K562 (cell line): ENCODE data around the gene BCAS3. TPM values are rescaled to one million over a fixed set of nuclear protein-coding genes. Genes with fewer than 3 reads are reported as not detected.

ENCODE experiments used
- ATAC-seq: fragments of 200-7000 bp; cut with Tn5 transposase; 3 replicates; pipeline ENCODE4 v1.9.1; 2020; ENCODE audit warnings: moderate library complexity
- BruUV-seq: library from RNA; stranded (reverse); fragments of 400-500 nt; replicated peaks from 2 replicates; lab custom pipeline; 2021; lab: Mats Ljungman, UMichigan
- CTCF ChIA-PET: fragments of 300-600 bp; formaldehyde crosslinking; extraction: SDS; loops from one replicate; lab custom pipeline; 2021; ENCODE audit warnings: low intra/inter-chr PET ratio; lab: Yijun Ruan, JAX
- POLR2A ChIA-PET: fragments of 300-600, 350-650 bp; sonication (Branson Sonifier 250); formaldehyde crosslinking; extraction: SDS; loops from one replicate; lab custom pipeline; 2021; ENCODE audit warnings: antibody characterized with exemption, inconsistent platforms; lab: Yijun Ruan, JAX
- DNase-seq, 4 experiments: peaks; one replicate each; pipeline versions ENCODE4 v3.0.0 to v3.0.0-alpha.2; 2011 to 2018; ENCODE audit warnings: low spot score in 3 of 4, mixed read lengths in 3 of 4; ENCODE audit errors: extremely low read depth in 1 of 4
- FAIRE-seq: peaks from 2 replicates; lab custom pipeline; 2011; peaks lifted over from hg19 to GRCh38; lab: Jason Lieb, UNC
- H2AFZ ChIP-seq: 2 replicates; pipeline ENCODE4 v1.6.0; 2011; ENCODE audit warnings: low read depth, low read length, control low read depth, inconsistent platforms
- H3K27ac ChIP-seq: fragments of 200-600 bp; 3 replicates; pipeline ENCODE4 v1.8.0; 2011; ENCODE audit warnings: low read depth, mild to moderate bottlenecking, control low read depth, inconsistent platforms, low read length, moderate library complexity, mixed read lengths; ENCODE audit errors: extremely low read depth
- H3K27me3 ChIP-seq, 2 experiments: fragments of 300-600 bp in 1 of 2; 2 replicates in 1 of 2; 3 replicates in 1 of 2; pipeline versions ENCODE4 v1.6.0 to v1.8.0; 2011; ENCODE audit warnings: inconsistent platforms in 2 of 2, low read length in 2 of 2, mild to moderate bottlenecking in 1 of 2, mixed read lengths in 1 of 2, moderate library complexity in 1 of 2; ENCODE audit not compliant: control insufficient read depth in 2 of 2, insufficient read depth in 2 of 2
- H3K36me3 ChIP-seq: fragments of 300-600 bp; 3 replicates; pipeline ENCODE4 v1.8.0; 2011; ENCODE audit warnings: mild to moderate bottlenecking, low read length, inconsistent platforms; ENCODE audit not compliant: control insufficient read depth, insufficient read depth
- H3K4me1 ChIP-seq, 2 experiments: fragments of 200-600 bp in 1 of 2; replicated peaks in 1 of 2; 2 replicates in 1 of 2; 3 replicates in 1 of 2; pipeline versions ENCODE4 v1.5.1 to v1.8.0; 2011; ENCODE audit warnings: inconsistent platforms in 2 of 2, low read length in 2 of 2, mild to moderate bottlenecking in 1 of 2, mixed read lengths in 1 of 2, moderate library complexity in 1 of 2; ENCODE audit not compliant: control insufficient read depth in 2 of 2, insufficient read depth in 2 of 2
- H3K4me2 ChIP-seq: 2 replicates; pipeline ENCODE4 v1.6.1; 2011; ENCODE audit warnings: low read length, control low read depth, inconsistent platforms, mixed read lengths; ENCODE audit not compliant: insufficient read depth
- H3K4me3 ChIP-seq: fragments of 200-600 bp; sonication (generic), shearing (Covaris generic); 2 replicates; pipeline ENCODE4 v1.5.1; 2016; ENCODE audit warnings: control low read depth, inconsistent platforms
- H3K79me2 ChIP-seq: fragments of 200-600 bp; 3 replicates; pipeline ENCODE4 v1.8.0; 2011; ENCODE audit warnings: low read length, inconsistent platforms; ENCODE audit not compliant: control insufficient read depth, insufficient read depth
- H3K9ac ChIP-seq, 2 experiments: 2 replicates each; pipeline versions ENCODE4 v1.6.0 to v1.6.1; 2011; ENCODE audit warnings: low read depth in 2 of 2, low read length in 2 of 2, control low read depth in 1 of 2, inconsistent platforms in 1 of 2, mild to moderate bottlenecking in 1 of 2, mixed read lengths in 1 of 2; ENCODE audit not compliant: insufficient read depth in 1 of 2
- H3K9me1 ChIP-seq: one replicate; pipeline ENCODE4 v1.6.0; 2011; ENCODE audit warnings: inconsistent platforms, mild to moderate bottlenecking, low read length, moderate library complexity; ENCODE audit not compliant: control insufficient read depth, insufficient read depth
- H3K9me3 ChIP-seq: replicated peaks from 2 replicates; pipeline ENCODE4 v1.5.1; 2011; ENCODE audit warnings: low read depth, low read length, inconsistent platforms; ENCODE audit not compliant: control insufficient read depth, insufficient read depth
- H4K20me1 ChIP-seq: replicated peaks from 2 replicates; pipeline ENCODE4 v1.6.1; 2011; ENCODE audit warnings: low read length, inconsistent platforms, mixed read lengths; ENCODE audit not compliant: control insufficient read depth, insufficient read depth
- CREBBP ChIP-seq: IDR thresholded peaks from one replicate; pipeline ENCODE4 v1.6.1; 2012; ENCODE audit warnings: low read depth, mild to moderate bottlenecking, control low read depth, inconsistent platforms, low read length
- HINFP ChIP-seq: fragments of 450-650 bp; conservative IDR thresholded peaks from 2 replicates; pipeline ENCODE4 v1.6.1; 2016; ENCODE audit warnings: missing genetic modification characterization, low read depth, mild to moderate bottlenecking, control low read depth, missing compliant biosample characterization
- HOXB6 ChIP-seq: fragments of 250-450 bp; sonication (Bioruptor Pico); IDR thresholded peaks from 2 replicates; pipeline ENCODE4 v1.5.1; 2022; ENCODE audit warnings: mild to moderate bottlenecking, borderline replicate concordance
- PHF8 ChIP-seq: fragments of 200-600 bp; sonication (generic); IDR thresholded peaks from 2 replicates; pipeline ENCODE4 v1.6.1; 2012; ENCODE audit warnings: mixed run types, mild to moderate bottlenecking, inconsistent platforms, low read length, moderate library complexity, borderline replicate concordance
- PREB ChIP-seq: sonication (generic); formaldehyde crosslinking; IDR thresholded peaks from 2 replicates; pipeline ENCODE4 v1.8.1; 2023; ENCODE audit warnings: mild to moderate bottlenecking, missing genetic modification reagents
- TCF7 ChIP-seq: sonication (generic); IDR thresholded peaks from 2 replicates; pipeline ENCODE4 v1.6.1; 2016; ENCODE audit warnings: antibody characterized with exemption, borderline replicate concordance
- ZBTB11 ChIP-seq, 3 experiments: fragments of 200-800 bp in 1 of 3; fragments of 250-450 bp in 1 of 3; fragments of 450-650 bp in 1 of 3; sonication (Bioruptor Pico) in 1 of 3; sonication (Bioruptor generic) in 1 of 3; formaldehyde crosslinking in 1 of 3; IDR thresholded peaks; 2 replicates each; pipeline versions ENCODE4 v1.6.1 to v1.8.0; 2016 to 2022; ENCODE audit warnings: mild to moderate bottlenecking in 2 of 3, missing genetic modification characterization in 2 of 3, missing compliant biosample characterization in 1 of 3, moderate library complexity in 1 of 3
- WGBS: fragments of 100-300 bp; shearing (Covaris generic); methylation state at CpG from one replicate; pipeline ENCODE4 v1.1.6; 2016; ENCODE audit warnings: low coverage, mixed read lengths; ENCODE audit not compliant: insufficient coverage; ENCODE audit errors: missing lambda C conversion rate; 5-methylcytosine and 5-hydroxymethylcytosine counted together
- in situ Hi-C: fragments of 300-500 bp; cut with MboI; formaldehyde crosslinking; loops from 4 replicates; pipeline ENCODE4 v1.15.0; 2018; ENCODE audit warnings: inconsistent platforms, mixed read lengths
- intact Hi-C: fragments of 100-400 bp; cut with micrococcal nuclease; formaldehyde crosslinking; loops from 2 replicates; pipeline ENCODE4 v1.14.2; 2022
- polyA plus RNA-seq, 8 experiments: library from polyadenylated mRNA; depleted of rRNA in 4 of 8; stranded (reverse) in 5 of 8; unstranded in 3 of 8; fragments of >200 nt; fragmentation: Nextera tagmentation in 2 of 8; fragmentation: Illumina TruSeq in 1 of 8; extraction: Ambion mirVana in 2 of 8; extraction: Trizol in 1 of 8; gene quantifications; 2 replicates each; pipeline versions ENCODE4 v1.2.1 to v1.2.3, GENCODE V29; 2011 to 2014; ENCODE audit warnings: inconsistent platforms in 1 of 8, missing spikeins in 1 of 8
- total RNA-seq, 7 experiments: library from RNA; depleted of rRNA in 6 of 7; stranded (reverse); fragments of >200 nt in 6 of 7; fragmentation: Illumina TruSeq in 2 of 7; extraction: Trizol in 2 of 7; gene quantifications; 2 replicates each; pipeline versions ENCODE4 v1.2.1 to v1.2.3, GENCODE V29; 2011 to 2021; ENCODE audit warnings: low replicate concordance in 1 of 7

BCAS3 gene
- total and polyA plus RNA-seq, 9 of the 15 experiments (the other 6 are each of a cell fraction or from before 2014, with no cell fraction given): 1.9 to 5.5 (median 3.5) TPM

GRCh38 chr17:61309362-61310256 is 632.0 kb downstream of the BCAS3 start:
- Histone ChIP-seq H3K4me2 (no peak overlapping the region), H4K20me1 (no peaks in the 10 kb centered on the region), H3K79me2 (no peaks in the 10 kb centered on the region), H3K4me3 (no peak overlapping the region), H3K4me1 (no peaks in the 10 kb centered on the region), H3K27ac (no peak overlapping the region), H3K9ac (no peak overlapping the region), H3K9me3 (no peaks in the 10 kb centered on the region), H3K9me1 (no peaks in the 10 kb centered on the region), H3K36me3 (no peaks in the 10 kb centered on the region), H2AFZ (no peak overlapping the region), H3K27me3 (peaks cover 22 to 37% of the 10 kb centered on the region in 2 experiments; a peak in 4 of 5 replicates)
- CTCF ChIA-PET: no interaction called here
- FAIRE-seq (no peak), DNase-seq (no peak), ATAC-seq (no peak)
- intact Hi-C loops: no loop called here
- 5% methylated on average over 13 of the region's 13 CpGs for WGBS
- no peak for TF ChIP-seq PREB (CRISPR knock-in tag)
- TF ChIP-seq HOXB6: no peak
- TF ChIP-seq CREBBP: no peak
- TF ChIP-seq TCF7: no peak
- no peak for TF ChIP-seq HINFP
- peak in 1 of 3 experiments; percentile 81; a peak in 2 of 6 replicates for TF ChIP-seq ZBTB11 (CRISPR knock-in tag; IDR thresholded peaks at IDR 0.05)
- TF ChIP-seq PHF8: no peak
- POLR2A ChIA-PET: no interaction called here
- in situ Hi-C loops: no loop called here
- no TSS peak for BruUV-seq
